ENCODE results near the gene ALDH1L1. TPM values are rescaled to one million over a fixed set of nuclear protein-coding genes. Genes with fewer than 3 reads are reported as not detected.
A peak's percentile ranks its signal among the peaks of the same experiment; 100 is the strongest.
"Not testable (repeated sequence)": the region's sequence is repeated elsewhere in the genome, so short reads cannot be mapped to it uniquely, and the experiment has no call there.

Gene ALDH1L1
- polyA plus RNA-seq, 10 donors = 0.15 to 0.44 (median 0.23) TPM

DNA sequence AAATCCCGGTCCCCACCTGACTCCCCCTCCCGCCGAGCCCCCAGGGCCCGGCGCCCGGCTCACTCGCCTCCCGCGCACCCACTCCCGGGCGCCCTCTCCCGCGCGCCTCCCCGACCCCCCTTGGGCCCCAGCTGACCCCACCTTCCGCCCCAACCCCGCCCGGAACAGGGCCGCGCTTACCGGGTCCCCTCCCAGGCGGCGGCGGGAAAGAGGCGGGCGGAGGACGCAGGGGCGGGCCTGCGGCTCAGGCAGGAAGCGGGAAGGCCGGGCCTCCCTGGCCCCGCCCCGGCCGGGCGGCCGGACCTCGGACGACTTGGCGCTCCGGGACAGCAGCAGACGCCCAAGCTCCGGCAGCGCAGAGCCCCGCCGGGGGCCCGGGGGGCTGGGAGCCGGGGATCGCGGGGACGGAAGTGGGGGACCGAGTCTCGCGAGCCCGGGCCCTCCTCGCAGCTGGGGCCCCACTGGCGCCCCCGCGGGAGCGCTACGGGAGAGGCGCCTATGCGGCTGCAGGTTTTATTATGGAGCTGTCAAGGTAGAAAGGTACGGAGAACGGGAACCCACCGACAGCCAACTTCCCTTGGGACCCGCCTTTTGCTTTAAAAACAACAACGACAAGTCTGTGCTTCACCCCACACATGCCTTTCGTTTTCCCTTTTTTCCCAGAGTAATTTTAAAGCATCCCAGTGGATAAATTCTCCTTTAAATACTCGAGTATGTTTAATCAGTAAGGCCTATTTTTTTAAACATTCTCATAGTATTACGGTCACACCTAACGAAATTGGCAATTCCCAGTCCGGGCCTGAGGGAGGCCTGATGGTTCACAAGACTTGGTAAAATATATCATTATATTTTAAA is 96.2 kb downstream of the ALDH1L1 start, which contains the start of gene SLC41A3:
TSS of gene SLC41A3 (minus strand) at position 212 of the 855 bp plus-strand sequence. CDS start 15,905 bp downstream, outside the sequence.
- peak; percentile 81 to 95 (median 88) for DNase-seq

DNA sequence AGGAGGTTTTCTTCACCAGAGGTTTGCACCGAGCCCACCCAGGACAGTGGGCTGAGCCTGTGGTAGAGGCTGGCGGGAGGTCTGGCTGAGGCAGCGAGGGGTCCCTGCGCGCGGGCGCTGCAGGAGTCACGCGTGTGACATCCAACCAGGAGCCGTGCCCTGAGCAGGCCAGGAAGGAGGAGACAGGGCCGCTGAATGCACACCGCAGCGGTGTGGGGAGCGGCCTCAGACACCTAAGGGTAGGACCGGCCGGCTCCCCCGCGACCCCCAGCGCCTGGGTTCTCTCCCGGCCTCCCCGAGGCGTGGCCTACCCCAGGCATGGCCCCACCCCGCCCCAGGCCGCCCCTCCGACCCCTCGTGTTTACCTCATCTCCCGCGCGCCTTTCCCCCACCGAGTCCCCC is 96.9 kb downstream of the ALDH1L1 start:
- peak in 2 of 3 donors; percentile 51 to 82 for DNase-seq

DNA sequence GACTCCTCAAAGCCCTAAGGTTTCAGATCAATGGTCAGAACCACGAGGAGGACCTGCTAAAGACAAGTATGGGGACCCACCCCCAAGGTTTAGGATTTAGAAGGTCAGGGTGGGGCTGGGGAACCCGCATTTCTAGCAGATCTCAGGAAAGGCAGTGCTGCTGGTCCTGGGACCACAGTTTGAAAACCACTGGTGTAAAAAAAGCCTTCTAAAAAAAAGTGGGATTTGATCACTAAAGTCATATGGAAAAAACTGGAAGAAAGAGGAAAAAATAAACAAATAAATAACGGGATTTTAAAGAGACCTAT is 97.3 kb downstream of the ALDH1L1 start:
- no peak for DNase-seq

DNA sequence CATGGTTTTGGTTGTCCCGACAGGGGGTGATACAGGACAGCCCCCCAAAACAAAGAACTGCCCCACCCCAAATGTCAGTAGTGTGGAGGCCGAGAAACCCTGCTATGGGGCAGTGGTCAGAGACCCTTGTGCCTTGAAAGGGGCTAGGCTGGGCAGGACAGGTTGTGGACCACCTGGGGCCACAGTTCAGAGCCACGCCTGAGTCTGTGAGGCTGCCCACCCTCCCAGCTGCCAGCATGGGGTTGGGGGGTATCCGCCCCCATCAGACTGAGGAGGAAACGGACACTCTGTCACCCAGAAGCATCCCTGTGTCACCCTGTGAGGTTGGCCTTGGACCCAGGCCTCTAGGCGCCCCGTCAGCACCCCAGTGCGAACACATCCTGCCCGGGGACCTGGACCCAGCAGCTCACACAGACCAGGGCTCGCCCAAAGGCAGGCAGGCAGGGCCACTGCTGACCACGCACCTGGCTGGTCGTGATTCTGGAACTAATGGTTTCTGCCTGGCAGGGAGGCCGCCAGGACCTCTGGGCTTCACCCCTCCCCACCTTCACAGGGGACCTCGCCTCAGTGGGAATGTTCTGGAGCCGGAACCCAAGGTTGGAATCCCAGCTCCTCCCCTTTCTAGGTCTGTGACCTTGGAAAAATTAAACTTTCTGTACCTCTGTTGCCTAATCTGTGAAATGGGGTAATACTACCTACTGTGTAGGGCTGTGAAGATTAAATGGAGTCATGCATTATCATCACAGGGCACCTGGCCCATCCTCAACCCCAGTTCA is 97.8 kb downstream of the ALDH1L1 start:
- DNase-seq = no peak

- no peak for DNase-seq
These were observed 98.6 kb downstream of the ALDH1L1 start for GRCh38 chr3:126081618-126082361.

DNA sequence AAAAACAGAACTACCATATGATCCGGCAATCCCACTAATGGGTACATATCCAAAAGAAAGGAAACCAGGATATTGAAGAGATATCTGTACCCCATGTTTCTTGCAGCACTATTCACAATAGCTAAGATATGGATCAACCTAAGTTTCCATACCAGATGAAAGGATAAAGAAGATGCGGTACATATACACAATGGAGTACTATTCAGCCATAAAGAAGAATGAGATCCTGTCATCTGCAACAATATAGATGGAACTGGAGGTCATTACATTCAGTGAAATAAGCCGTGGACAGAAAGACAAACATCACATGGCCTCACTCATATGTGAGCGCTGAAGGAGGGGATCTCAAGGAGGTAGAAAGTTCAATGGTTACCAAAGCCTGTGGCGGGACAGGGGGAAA is 99.4 kb downstream of the ALDH1L1 start:
- no peak for DNase-seq

DNA sequence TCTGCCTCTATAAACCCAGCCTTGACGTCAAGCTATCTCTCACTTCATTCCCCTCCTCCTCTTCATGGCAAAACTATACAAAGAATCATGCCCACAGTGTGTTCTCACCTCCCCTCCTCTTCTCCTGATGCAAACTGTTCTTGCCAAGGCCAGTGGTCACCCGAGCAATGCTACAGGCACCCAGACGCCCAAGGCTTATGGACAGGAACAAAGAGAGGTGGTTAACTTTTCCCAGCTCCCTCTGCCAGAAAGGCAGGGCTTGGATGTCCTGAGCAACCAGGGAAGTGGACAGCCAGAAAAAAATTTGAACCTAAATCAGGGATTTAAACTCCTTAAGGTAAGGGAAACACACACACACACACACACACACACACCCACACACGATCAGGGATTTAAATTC is 101.5 kb downstream of the ALDH1L1 start:
- no peak for DNase-seq

DNA sequence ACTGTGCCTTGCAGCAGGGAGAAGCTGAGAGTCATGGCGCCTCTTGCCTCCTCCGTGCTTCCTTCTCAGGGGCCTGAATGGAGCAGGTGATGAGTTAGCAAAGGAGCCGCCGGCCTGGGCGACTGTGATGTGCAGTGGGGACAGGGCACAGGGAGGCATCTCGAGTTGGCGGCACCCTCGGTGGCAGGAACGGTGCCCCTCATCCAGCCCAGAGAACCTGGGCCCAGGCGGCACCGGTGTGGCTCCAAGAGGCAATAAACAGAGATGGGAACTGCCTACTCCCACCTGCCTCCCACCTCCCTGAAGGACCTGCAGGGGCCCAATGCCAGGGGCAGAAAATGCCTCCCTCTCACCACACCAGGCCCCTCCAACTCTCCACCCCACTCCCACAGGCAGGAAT is 102.6 kb downstream of the ALDH1L1 start:
- no peak for DNase-seq

GRCh38 chr3:126076140-126076539 is 104.2 kb downstream of the ALDH1L1 start:
- no peak for DNase-seq

DNA sequence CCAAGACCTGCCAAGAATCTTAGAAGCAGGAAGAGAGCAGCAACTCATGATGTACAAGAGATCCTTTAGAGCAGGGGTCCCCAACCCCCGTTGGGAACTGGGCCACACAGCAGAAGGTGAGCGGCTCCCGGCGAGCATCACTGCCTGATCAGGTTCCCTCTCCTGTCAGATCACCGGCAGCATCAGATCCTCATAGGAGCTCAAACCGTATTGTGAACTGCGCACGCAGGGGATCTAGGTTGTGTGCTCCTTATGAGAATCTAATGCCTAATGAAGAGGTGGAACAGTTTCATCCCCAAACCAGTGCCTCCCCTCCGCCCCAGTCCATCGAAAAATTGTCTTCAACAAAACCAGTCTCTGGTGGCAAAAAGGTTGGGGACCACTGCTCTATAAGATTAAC is 110.2 kb downstream of the ALDH1L1 start:
- peak in 1 of 3 donors; percentile 20 for DNase-seq

GRCh38 chr3:126067959-126068358 is 112.4 kb downstream of the ALDH1L1 start:
- no peak for DNase-seq

GRCh38 chr3:126066676-126067075 is 113.7 kb downstream of the ALDH1L1 start:
- not testable (repeated sequence) for DNase-seq

DNA sequence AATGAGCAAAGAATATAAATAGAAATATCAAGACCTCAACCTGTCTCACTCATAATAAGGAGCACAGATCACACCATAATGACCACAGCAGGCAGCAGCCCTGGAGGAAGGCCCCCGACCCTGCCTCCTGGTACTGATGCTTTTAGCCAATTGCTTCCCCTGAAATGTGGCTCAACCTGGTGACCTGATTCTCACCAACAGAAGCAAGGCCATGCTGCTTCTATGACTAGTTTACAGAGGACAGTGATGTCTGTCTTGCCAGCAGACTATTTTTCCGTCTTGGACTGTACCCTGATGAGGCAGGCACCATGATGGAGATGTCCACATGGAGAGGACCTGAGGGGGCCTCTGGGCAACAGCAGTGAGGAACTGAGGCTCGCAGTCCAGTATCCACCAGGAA is 114.5 kb downstream of the ALDH1L1 start:
- DNase-seq = no peak

DNA sequence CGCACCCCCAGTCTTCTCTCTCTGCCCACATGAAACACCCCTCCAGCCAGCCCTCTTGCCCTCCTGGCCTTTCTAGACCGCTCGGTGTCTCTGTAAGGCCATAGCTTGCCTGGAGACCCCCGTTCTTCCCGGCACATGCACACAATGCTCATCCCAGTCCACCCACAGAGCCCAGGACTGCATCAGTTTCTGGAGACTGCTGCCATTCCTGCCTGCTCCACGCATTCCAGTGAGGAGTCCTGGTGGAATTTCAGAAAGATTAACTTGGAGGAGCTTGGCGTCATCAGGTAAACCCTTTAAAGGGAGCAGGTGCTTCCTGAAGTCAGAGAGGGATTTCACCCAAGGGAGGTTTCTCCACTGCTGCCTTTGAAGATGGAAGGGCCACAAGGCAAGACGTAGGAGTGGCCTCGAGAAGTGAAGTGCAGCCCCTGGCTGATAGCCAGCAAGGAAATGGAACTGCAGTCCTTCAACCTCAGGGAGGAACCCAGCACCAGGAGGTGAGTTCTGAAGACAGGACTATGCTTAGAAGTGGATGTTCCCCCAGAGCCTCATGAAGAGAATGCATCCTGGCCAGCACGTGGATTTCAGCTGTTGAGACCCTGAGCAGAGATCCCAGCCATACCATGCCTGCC is 115.6 kb downstream of the ALDH1L1 start:
- peak in 1 of 3 donors; percentile 32 for DNase-seq

GRCh38 chr3:126063358-126063965 is 116.9 kb downstream of the ALDH1L1 start:
- no peak for DNase-seq

- DNase-seq = no peak
These were observed 118.9 kb downstream of the ALDH1L1 start for GRCh38 chr3:126061301-126062032.

DNA sequence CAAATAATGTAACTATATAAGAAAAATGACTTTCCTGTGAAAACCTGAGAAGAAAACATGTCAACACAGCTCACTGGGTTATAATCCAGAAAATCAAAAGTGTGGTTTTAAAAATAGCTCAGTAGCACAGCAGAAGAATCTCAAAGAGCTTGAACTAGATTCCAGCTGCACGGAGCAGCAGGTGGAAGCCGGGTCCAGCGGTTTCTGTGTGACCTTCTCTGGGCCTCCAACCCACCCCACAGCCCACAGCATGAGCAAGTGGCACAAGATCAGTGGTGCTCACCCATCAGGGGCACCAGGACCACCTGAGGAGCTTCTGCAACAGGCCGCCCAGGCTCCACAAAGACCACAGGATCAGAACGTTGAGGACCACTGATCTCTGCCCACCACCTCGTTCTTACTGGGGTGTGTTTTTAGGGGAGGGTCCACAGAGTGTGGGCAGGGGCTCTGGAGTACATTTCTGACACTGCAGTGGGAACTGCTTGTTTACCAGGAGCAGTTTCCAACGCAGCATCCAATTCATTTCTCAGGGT is 119.7 kb downstream of the ALDH1L1 start:
- DNase-seq = no peak

- DNase-seq = no peak
These were observed 121.7 kb downstream of the ALDH1L1 start for GRCh38 chr3:126058666-126059065.

DNA sequence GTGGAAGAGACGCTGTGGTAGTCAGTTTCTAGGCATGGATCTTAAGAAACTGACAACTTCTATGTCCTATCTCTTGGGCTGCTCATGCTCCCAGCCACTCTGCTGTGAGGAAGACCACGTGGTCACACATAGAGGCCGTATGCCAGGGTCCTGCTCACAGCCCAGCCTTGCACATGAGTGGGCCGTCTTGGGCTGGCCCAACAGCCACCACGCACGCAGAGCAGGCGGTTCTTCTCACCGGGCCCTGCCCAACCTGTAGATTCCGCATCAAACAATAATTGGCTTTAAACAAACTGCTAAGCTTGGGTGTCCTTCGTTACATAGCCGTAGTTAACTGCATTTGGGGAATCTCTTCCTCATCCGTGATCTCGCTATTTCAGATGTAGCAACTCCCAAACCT is 122.5 kb downstream of the ALDH1L1 start:
- no peak for DNase-seq

GRCh38 chr3:126057501-126057819 is 122.9 kb downstream of the ALDH1L1 start:
- no peak for DNase-seq

All from muscle of back (tissue), 11 donors.